Pancreas (tissue), 10 donors: Measurements from ENCODE around the gene PTPRM. TPM values are rescaled to one million over a fixed set of nuclear protein-coding genes. Genes with fewer than 3 reads are reported as not detected.

Experiments
- ATAC-seq, 4 donors: fragments of 200-7000 bp; cut with Tn5 transposase; one replicate each; pipeline versions ENCODE4 v1.8.0 to v1.9.1; 2020; ENCODE audit warnings: mild to moderate bottlenecking in 4 of 4, moderate library complexity in 4 of 4
- DNase-seq, 6 donors: peaks; one replicate each; pipeline ENCODE4 v3.0.0-alpha.2; 2020
- FAIRE-seq: peaks from 2 replicates; lab custom pipeline; 2012; peaks lifted over from hg19 to GRCh38; lab: Jason Lieb, UNC
- H3K27ac ChIP-seq, 4 donors: fragments of 200-600 bp; sonication (generic); 1 replicate in 3 of 4; 2 replicates in 1 of 4; pipeline versions ENCODE4 v1.5.0 to v1.8.0; 2020
- H3K27me3 ChIP-seq, 4 donors: fragments of 200-600 bp; one replicate each; pipeline ENCODE4 v1.8.0; 2021
- H3K36me3 ChIP-seq, 3 donors: fragments of 200-600 bp; sonication (generic) in 1 of 3; one replicate each; pipeline versions ENCODE4 v1.5.0 to v1.8.0; 2020 to 2021
- H3K4me1 ChIP-seq, 3 donors: fragments of 200-600 bp; one replicate each; pipeline ENCODE4 v1.8.0; 2021
- H3K4me3 ChIP-seq, 4 donors: fragments of 200-600 bp; sonication (generic) in 2 of 4; one replicate each; pipeline versions ENCODE4 v1.5.0 to v1.8.0; 2020 to 2021
- H3K9me3 ChIP-seq, 4 donors: fragments of 200-600 bp; one replicate each; pipeline ENCODE4 v1.8.0; 2021
- CTCF ChIP-seq, 4 donors: fragments of 200-600 bp; sonication (generic) in 3 of 4; IDR thresholded peaks; one replicate each; pipeline versions ENCODE4 v1.5.0 to v1.8.0; 2021; ENCODE audit warnings: antibody characterized with exemption in 4 of 4
- WGBS, 2 donors: extraction: QIAGEN DNeasy Blood & Tissue Kit; methylation state at CpG; one replicate each; pipeline ENCODE4 v1.1.7; 2013; 5-methylcytosine and 5-hydroxymethylcytosine counted together
- intact Hi-C, 3 donors: fragments of 100-400 bp; cut with DNase I; formaldehyde crosslinking; loops; one replicate each; pipeline versions ENCODE4 v1.11.1 to v1.14.2; 2022
- polyA plus RNA-seq, 2 donors: library from polyadenylated mRNA; stranded (reverse); fragments of 200-250 nt; gene quantifications; one replicate each; pipeline ENCODE4 v1.2.3, GENCODE V29; 2013
- total RNA-seq, 6 donors: library from RNA; stranded (reverse); fragmentation: NEBNext Ultra II Directional in 4 of 6; extraction: Animal tissue kit (Norgen Biotek cat#: 25700) in 4 of 6; gene quantifications; one replicate each; pipeline versions ENCODE4 v1.2.1 to v1.2.4, GENCODE V29; 2021 to 2023
- donor health status: healthy with polysubstance abuse.
- donor health status: DM: no; HTN: no; CAD: no; lungs with moderate emphysema.
- donor health status: DM: no; HTN: no; CAD: no.
- donor health status: control.
- donor health status: control.
- donor health status: Bipolar disorder and iron deficiency.
- donor health status: DM: yes; HTN: yes; CAD: no.
- donor health status: DM: no; HTN: no; CAD: no.
- donor health status: DM: no; HTN: no; CAD: no.
- donor health status: DM: yes; HTN: yes; CAD: no.

Gene PTPRM
- total and polyA plus RNA-seq, 8 donors = 14.5 to 50.7 (median 19.7) TPM

- Histone ChIP-seq H3K4me3 (no peak overlapping the region), H3K36me3 (no peaks in the 10 kb centered on the region), H3K9me3 (no peaks in the 10 kb centered on the region), H3K27me3 (no peaks in the 10 kb centered on the region), H3K27ac (no peak overlapping the region), H3K4me1 (peaks cover 15 to 23% (median 21%) of the 10 kb centered on the region in 3 donors)
- 18 to 21% methylated on average over 4 of the region's 4 CpGs for WGBS, 2 donors
- peak in 4 of 6 donors; percentile 24 to 69 (median 34) for DNase-seq
- intact Hi-C loops = no loop called here
- TF ChIP-seq CTCF (IDR thresholded peaks at IDR 0.05) = no peak
- ATAC-seq = peak; percentile 59 to 68 (median 66)
- FAIRE-seq = no peak
These were observed 609.4 kb downstream of the PTPRM start for GRCh38 chr18:8176554-8176953.

GRCh38 chr18:8177330-8178016, 610.4 kb downstream of the PTPRM start:
- intact Hi-C loops = no loop called here
- H3K27ac ChIP-seq = no peak overlapping the region
- FAIRE-seq = no peak
- no peak for TF ChIP-seq CTCF (IDR thresholded peaks at IDR 0.05)
- 23 to 29% methylated on average over 3 of the region's 3 CpGs for WGBS, 2 donors
- no peaks in the 10 kb centered on the region for H3K9me3 ChIP-seq
- H3K4me1 ChIP-seq = peaks cover 15 to 23% (median 21%) of the 10 kb centered on the region in 3 donors
- no peaks in the 10 kb centered on the region for H3K27me3 ChIP-seq
- H3K36me3 ChIP-seq = no peaks in the 10 kb centered on the region
- H3K4me3 ChIP-seq = no peak overlapping the region
- ATAC-seq = peak; percentile 86 to 93 (median 92)
- DNase-seq = peak in 3 of 6 donors; percentile 27 to 44 (median 42)

GRCh38 chr18:8186413-8186812, 619.3 kb downstream of the PTPRM start:
- ATAC-seq = peak in 1 of 4 donors; percentile 17
- Histone ChIP-seq H3K4me1 (no peaks in the 10 kb centered on the region), H3K27ac (no peak overlapping the region), H3K4me3 (no peak overlapping the region), H3K27me3 (no peaks in the 10 kb centered on the region), H3K36me3 (no peaks in the 10 kb centered on the region), H3K9me3 (no peaks in the 10 kb centered on the region)
- WGBS, 2 donors = 76 to 79% methylated on average over 2 of the region's 2 CpGs
- intact Hi-C loops = no loop called here
- FAIRE-seq = no peak
- no peak for DNase-seq
- TF ChIP-seq CTCF (IDR thresholded peaks at IDR 0.05) = no peak

- no peak for FAIRE-seq
- Histone ChIP-seq H3K4me3 (no peak overlapping the region), H3K27me3 (no peaks in the 10 kb centered on the region), H3K36me3 (no peaks in the 10 kb centered on the region), H3K27ac (no peak overlapping the region), H3K4me1 (no peaks in the 10 kb centered on the region), H3K9me3 (no peaks in the 10 kb centered on the region)
- 60 to 62% methylated on average over 7 of the region's 7 CpGs for WGBS, 2 donors
- no peak for TF ChIP-seq CTCF (IDR thresholded peaks at IDR 0.05)
- peak in 2 of 6 donors; percentile 45 to 58 for DNase-seq
- intact Hi-C loops = no loop called here
- ATAC-seq = peak in 2 of 4 donors; percentile 63 to 80
These were observed 621.1 kb downstream of the PTPRM start for GRCh38 chr18:8188184-8188583.

- Histone ChIP-seq H3K36me3 (no peaks in the 10 kb centered on the region), H3K4me3 (no peak overlapping the region), H3K27me3 (no peaks in the 10 kb centered on the region), H3K9me3 (no peaks in the 10 kb centered on the region), H3K27ac (no peak overlapping the region), H3K4me1 (no peaks in the 10 kb centered on the region)
- ATAC-seq = peak in 1 of 4 donors; percentile 43
- DNase-seq = no peak
- no peak for TF ChIP-seq CTCF (IDR thresholded peaks at IDR 0.05)
- 91 to 94% methylated on average over 3 of the region's 3 CpGs for WGBS, 2 donors
- FAIRE-seq = no peak
- intact Hi-C loops = no loop called here
These were observed 623.9 kb downstream of the PTPRM start for GRCh38 chr18:8190980-8191379.
